Activated naive CD4-positive, alpha-beta T cell treated with anti-CD3 and anti-CD28 coated beads for 36 hours (primary cell): ENCODE data around the gene GARS1. TPM values are rescaled to one million over a fixed set of nuclear protein-coding genes. Genes with fewer than 3 reads are reported as not detected.

Source experiments
- CTCF ChIA-PET: fragments of 350-600 bp; sonication (Branson Sonifier 250); formaldehyde crosslinking; loops from one replicate; lab custom pipeline; 2021; ENCODE audit warnings: antibody characterized with exemption; lab: Charles Lee
- DNase-seq: peaks from one replicate; pipeline ENCODE4 v3.0.0-alpha.2; 2020
- H3K27ac Mint-ChIP-seq: one replicate; pipeline ENCODE4 v1.8.0; 2021; ENCODE audit warnings: mild to moderate bottlenecking, mixed read lengths
- H3K27me3 Mint-ChIP-seq: one replicate; pipeline ENCODE4 v1.8.0; 2021; ENCODE audit warnings: low read depth, mixed read lengths
- H3K36me3 Mint-ChIP-seq: one replicate; pipeline ENCODE4 v1.8.0; 2021; ENCODE audit warnings: low read depth, mixed read lengths
- H3K4me1 Mint-ChIP-seq: one replicate; pipeline ENCODE4 v1.8.0; 2021; ENCODE audit warnings: low read depth, mixed read lengths
- H3K4me3 Mint-ChIP-seq: one replicate; pipeline ENCODE4 v1.8.0; 2021; ENCODE audit warnings: mild to moderate bottlenecking, moderate library complexity, mixed read lengths
- H3K9me3 Mint-ChIP-seq: one replicate; pipeline ENCODE4 v1.8.0; 2021; ENCODE audit warnings: mixed read lengths
- intact Hi-C: fragments of 100-400 bp; cut with micrococcal nuclease; formaldehyde crosslinking; loops from one replicate; pipeline ENCODE4 v1.15.1; 2023
- total RNA-seq, 2 experiments: library from RNA; stranded (reverse); gene quantifications; one replicate each; pipeline ENCODE4 v1.2.3, GENCODE V29; 2021

GARS1 gene
- total RNA-seq, 2 experiments from 2014 or later, result 367 to 385 TPM

DNA sequence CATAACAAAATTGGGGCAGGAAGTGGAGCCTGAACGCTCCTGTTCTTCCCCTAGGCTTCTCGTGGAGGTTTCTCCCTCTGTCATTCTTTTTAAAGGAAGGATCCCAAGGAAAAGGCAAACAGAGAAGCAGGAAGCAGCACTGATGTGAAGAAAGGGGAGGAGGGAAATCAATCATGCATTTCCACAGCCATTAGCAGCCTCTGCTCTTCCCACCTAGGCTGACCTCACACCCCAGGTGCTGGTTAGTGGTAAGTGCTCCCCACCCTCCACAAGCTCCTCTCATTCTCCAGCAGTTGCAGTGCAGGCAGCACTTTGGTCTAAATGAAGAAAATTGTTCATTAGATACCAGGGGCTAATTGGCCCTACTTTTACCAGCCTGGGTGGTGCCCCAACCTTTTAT is 85.0 kb downstream of the GARS1 start:
- peaks cover 62% of the 10 kb centered on the region for H3K27me3 Mint-ChIP-seq
- H3K4me1 Mint-ChIP-seq, result peaks cover 5% of the 10 kb centered on the region
- no peak overlapping the region for H3K4me3 Mint-ChIP-seq
- no peaks in the 10 kb centered on the region for H3K9me3 Mint-ChIP-seq
- no peak for DNase-seq
- H3K36me3 Mint-ChIP-seq, result no peaks in the 10 kb centered on the region
- CTCF ChIA-PET, result interaction anchor here (0.9 to 5.9 kb wide), 2 partner anchors 61 to 89 kb away, joined by 3 to 67 read pairs; no protein-coding TSS in a partner anchor
- intact Hi-C loops, result no loop called here
- H3K27ac Mint-ChIP-seq, result no peak overlapping the region

GRCh38 chr7:30681331-30681797 is 86.7 kb downstream of the GARS1 start:
- DNase-seq, result no peak
- Mint-ChIP-seq H3K36me3 (no peaks in the 10 kb centered on the region), H3K9me3 (no peaks in the 10 kb centered on the region), H3K4me1 (peaks cover 5% of the 10 kb centered on the region), H3K4me3 (peak overlapping the region; percentile 30), H3K27me3 (peaks cover 61% of the 10 kb centered on the region), H3K27ac (no peak overlapping the region)
- CTCF ChIA-PET, result interaction anchor here (5.9 kb wide), 1 partner anchor 59 kb away, joined by 67 read pairs; no protein-coding TSS in a partner anchor
- intact Hi-C loops, result no loop called here

- intact Hi-C loops, result loop anchor here (1.0 kb wide), 1 partner anchor 56 kb away; no protein-coding TSS in a partner anchor
- peaks cover 58% of the 10 kb centered on the region for H3K27me3 Mint-ChIP-seq
- H3K4me3 Mint-ChIP-seq, result peak overlapping the region; percentile 57
- no peaks in the 10 kb centered on the region for H3K36me3 Mint-ChIP-seq
- CTCF ChIA-PET, result interaction anchor here (0.8 to 5.9 kb wide), 3 partner anchors 8 to 257 kb away, joined by 3 to 67 read pairs (median 4); no protein-coding TSS in a partner anchor
- no peaks in the 10 kb centered on the region for H3K9me3 Mint-ChIP-seq
- H3K27ac Mint-ChIP-seq, result no peak overlapping the region
- H3K4me1 Mint-ChIP-seq, result peaks cover 5% of the 10 kb centered on the region
- no peak for DNase-seq
Observed at GRCh38 chr7:30681815-30682211, 87.1 kb downstream of the GARS1 start.

- Mint-ChIP-seq H3K27ac (no peak within 1 kb of the TSS), H3K9me3 (no peaks in the 10 kb centered on the region), H3K4me1 (peaks cover 5% of the 10 kb centered on the region), H3K4me3 (peak within 1 kb of the TSS; percentile 57), H3K36me3 (no peaks in the 10 kb centered on the region), H3K27me3 (peaks cover 55% of the 10 kb centered on the region)
- intact Hi-C loops, result loop anchor here (1.0 kb wide), 1 partner anchor 56 kb away; no protein-coding TSS in a partner anchor
- CTCF ChIA-PET, result interaction anchor here (0.6 to 5.9 kb wide), 8 partner anchors 9 to 256 kb away, joined by 3 to 67 read pairs (median 4); no protein-coding TSS in a partner anchor
- peak; percentile 49 for DNase-seq
Observed at GRCh38 chr7:30682212-30683083, 87.8 kb downstream of the GARS1 start, which contains the start of gene CRHR2. CRHR2 (minus strand) TSS chr7:30682456; CDS start chr7:30682280, 176 bp downstream.

DNA sequence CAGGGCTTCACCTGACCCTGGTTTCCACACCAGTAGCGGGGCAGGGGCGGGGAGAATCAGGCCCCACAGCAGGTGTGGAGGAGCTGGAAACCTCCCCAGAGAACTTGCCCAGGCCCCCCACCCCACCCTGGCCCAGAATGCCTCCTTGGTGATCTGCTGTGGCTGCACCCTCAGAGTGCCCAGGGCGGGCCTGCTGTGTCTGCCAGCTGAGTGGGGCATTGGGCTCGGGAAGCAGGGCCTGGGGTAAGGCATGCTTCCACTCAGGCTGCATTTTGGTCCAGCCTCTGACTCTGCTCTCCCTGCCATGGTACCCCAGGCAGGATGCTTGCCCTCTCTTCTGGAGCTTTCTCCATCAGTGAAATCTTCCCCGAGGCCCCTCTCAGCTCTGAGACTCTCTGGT is 88.6 kb downstream of the GARS1 start:
- CTCF ChIA-PET, result interaction anchor here (0.9 to 5.9 kb wide), 5 partner anchors 9 to 91 kb away, joined by 3 to 67 read pairs (median 6); no protein-coding TSS in a partner anchor
- H3K36me3 Mint-ChIP-seq, result no peaks in the 10 kb centered on the region
- intact Hi-C loops, result no loop called here
- no peak for DNase-seq
- no peak overlapping the region for H3K4me3 Mint-ChIP-seq
- H3K4me1 Mint-ChIP-seq, result peaks cover 5% of the 10 kb centered on the region
- H3K9me3 Mint-ChIP-seq, result no peaks in the 10 kb centered on the region
- H3K27ac Mint-ChIP-seq, result no peak overlapping the region
- H3K27me3 Mint-ChIP-seq, result peaks cover 55% of the 10 kb centered on the region

Other genes starting within 250 kb of the GARS1 start
- 1 to 10 TPM; 9.2 to 9.8 TPM for gene NOD1, start 116.1 kb upstream of the GARS1 start, total RNA-seq
- 10 to 100 TPM; 83.0 to 83.8 TPM for gene GGCT, start 90.0 kb upstream of the GARS1 start, total RNA-seq
- gene CRHR2, start 87.6 kb downstream of the GARS1 start, total RNA-seq, result not detected
- gene INMT, start 157.3 kb downstream of the GARS1 start, total RNA-seq, result under 1 TPM in 1 of 2 experiments, not detected in 1; 0.24 TPM
- 1 to 10 TPM; 1.2 to 1.4 TPM for gene MINDY4, start 176.5 kb downstream of the GARS1 start, total RNA-seq